ENCODE measurements around the gene MAGEF1. TPM values are rescaled to one million over a fixed set of nuclear protein-coding genes. Genes with fewer than 3 reads are reported as not detected.

The MAGEF1 gene
- total and polyA plus RNA-seq, 2 donors (not counting 1 experiment from before 2014, with no cell fraction given): 9.5 to 26.2 TPM

DNA sequence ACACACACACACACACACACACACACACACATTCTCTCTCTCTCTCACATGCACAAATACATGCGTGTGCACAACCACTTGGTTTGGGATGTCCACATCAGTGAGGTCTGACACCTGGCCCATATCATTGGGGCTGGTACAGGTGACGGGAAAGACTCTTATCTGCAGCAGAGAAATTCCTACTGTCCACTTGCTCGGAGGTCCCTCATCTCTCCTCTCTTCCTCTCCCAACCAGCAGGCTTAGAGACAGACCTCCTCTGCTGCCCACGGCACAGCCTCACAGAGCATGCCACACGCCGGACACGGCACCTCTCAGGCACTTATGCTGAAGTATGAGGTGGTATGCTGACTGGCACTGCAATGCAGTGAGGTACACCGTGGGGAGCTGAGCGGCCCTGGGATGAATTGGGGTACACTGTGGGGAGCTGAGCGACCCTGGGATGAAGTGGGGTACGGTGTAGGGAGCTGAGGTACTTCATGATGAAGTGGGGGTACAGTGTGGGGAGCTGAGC lies 41.7 kb downstream of the MAGEF1 start:
- Histone ChIP-seq H3K36me3 (replicated peaks in 1 of 2; ENCODE audit: control extremely low read depth in 1 of 2, control insufficient read depth in 1 of 2, extremely low read depth in 1 of 2, insufficient read depth in 2 of 2, low read length in 1 of 2) (no peaks in the 10 kb centered on the region), H3K9ac (ENCODE audit: low read length) (no peak overlapping the region), H3K4me2 (replicated peaks; ENCODE audit: low read depth, low read length, poor library complexity, severe bottlenecking) (no peak overlapping the region), H3K9me3 (ENCODE audit: control extremely low read depth in 1 of 3, control insufficient read depth in 2 of 3, insufficient read depth in 1 of 3, low read length in 2 of 3) (peaks cover 0 to 1% (median 0%) of the 10 kb centered on the region in 3 donors), H3K27me3 (replicated peaks in 1 of 4; ENCODE audit: control extremely low read depth in 1 of 4, control insufficient read depth in 3 of 4, insufficient read depth in 4 of 4, low read length in 3 of 4) (no peaks in the 10 kb centered on the region), H2AFZ (ENCODE audit: insufficient read depth, low read depth, low read length, poor library complexity, severe bottlenecking) (no peak overlapping the region), H4K20me1 (ENCODE audit: control insufficient read depth, insufficient read depth, low read length, poor library complexity, severe bottlenecking) (no peaks in the 10 kb centered on the region), H3K4me1 (ENCODE audit: control insufficient read depth in 2 of 2, insufficient read depth in 2 of 2, low read length in 2 of 2) (peaks cover 0 to 4% of the 10 kb centered on the region in 2 donors), H3K79me2 (ENCODE audit: control insufficient read depth, insufficient read depth, low read length) (no peaks in the 10 kb centered on the region), H3K27ac (ENCODE audit: low read length in 2 of 2) (no peak overlapping the region), H3K4me3 (ENCODE audit: control extremely low read depth in 1 of 5, extremely low read depth in 1 of 5, insufficient read depth in 1 of 5, low read depth in 2 of 5, low read length in 4 of 5) (no peak overlapping the region)
- WGBS (ENCODE audit: insufficient coverage): 78% methylated on average over 10 of the region's 11 CpGs
- ChIA-PET POLR2A (interaction anchor here (0.7 kb wide), 1 partner anchor 19 kb away, joined by 5 read pairs; no protein-coding TSS in a partner anchor), CTCF (no interaction called here)
- DNase-seq (no peak), ATAC-seq (ENCODE audit: low read depth) (no peak)
- Mint-ChIP-seq H3K9me3 (ENCODE audit: insufficient read depth) (no peaks in the 10 kb centered on the region), H3K4me1 (no peaks in the 10 kb centered on the region), H3K27me3 (peaks cover 26% of the 10 kb centered on the region), H3K27ac (no peak overlapping the region), H3K4me3 (no peak overlapping the region)
- TF ChIP-seq EZH2 (IDR thresholded peaks at IDR 0.05; ENCODE audit: borderline replicate concordance, insufficient read depth, low read depth, low read length, poor library complexity, severe bottlenecking): no peak
- TF ChIP-seq, protein P1, sequence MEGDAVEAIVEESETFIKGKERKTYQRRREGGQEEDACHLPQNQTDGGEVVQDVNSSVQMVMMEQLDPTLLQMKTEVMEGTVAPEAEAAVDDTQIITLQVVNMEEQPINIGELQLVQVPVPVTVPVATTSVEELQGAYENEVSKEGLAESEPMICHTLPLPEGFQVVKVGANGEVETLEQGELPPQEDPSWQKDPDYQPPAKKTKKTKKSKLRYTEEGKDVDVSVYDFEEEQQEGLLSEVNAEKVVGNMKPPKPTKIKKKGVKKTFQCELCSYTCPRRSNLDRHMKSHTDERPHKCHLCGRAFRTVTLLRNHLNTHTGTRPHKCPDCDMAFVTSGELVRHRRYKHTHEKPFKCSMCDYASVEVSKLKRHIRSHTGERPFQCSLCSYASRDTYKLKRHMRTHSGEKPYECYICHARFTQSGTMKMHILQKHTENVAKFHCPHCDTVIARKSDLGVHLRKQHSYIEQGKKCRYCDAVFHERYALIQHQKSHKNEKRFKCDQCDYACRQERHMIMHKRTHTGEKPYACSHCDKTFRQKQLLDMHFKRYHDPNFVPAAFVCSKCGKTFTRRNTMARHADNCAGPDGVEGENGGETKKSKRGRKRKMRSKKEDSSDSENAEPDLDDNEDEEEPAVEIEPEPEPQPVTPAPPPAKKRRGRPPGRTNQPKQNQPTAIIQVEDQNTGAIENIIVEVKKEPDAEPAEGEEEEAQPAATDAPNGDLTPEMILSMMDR (IDR thresholded peaks at IDR 0.05): no peak
- intact Hi-C loops (cut with micrococcal nuclease): no loop called here

DNA sequence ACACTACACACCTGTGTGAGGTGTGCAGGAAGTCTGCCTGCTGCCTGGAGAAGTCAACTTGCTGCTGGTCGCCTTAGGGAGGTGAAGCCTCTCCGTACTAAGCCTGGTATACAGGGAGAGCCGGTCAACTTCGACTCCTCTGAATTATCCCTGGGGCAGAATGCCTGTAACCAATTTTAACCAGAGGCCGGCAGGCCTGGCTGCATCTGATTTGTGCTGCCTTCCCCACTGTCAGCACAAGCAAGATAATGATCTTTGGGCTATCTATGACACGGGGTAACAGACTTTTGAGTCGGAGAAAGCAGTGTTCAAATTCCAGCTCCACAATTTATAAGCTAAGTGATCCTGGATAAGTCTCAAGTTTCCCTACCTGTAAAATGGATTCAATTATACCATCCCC lies 42.3 kb downstream of the MAGEF1 start:
- Mint-ChIP-seq H3K4me1 (peaks cover 5% of the 10 kb centered on the region), H3K27me3 (peaks cover 26% of the 10 kb centered on the region), H3K9me3 (ENCODE audit: insufficient read depth) (no peaks in the 10 kb centered on the region), H3K4me3 (no peak overlapping the region), H3K27ac (no peak overlapping the region)
- TF ChIP-seq, protein P1 (IDR thresholded peaks at IDR 0.05): no peak
- TF ChIP-seq EZH2 (IDR thresholded peaks at IDR 0.05; ENCODE audit: borderline replicate concordance, insufficient read depth, low read depth, low read length, poor library complexity, severe bottlenecking): no peak
- DNase-seq (no peak), ATAC-seq (ENCODE audit: low read depth) (no peak)
- no peak overlapping the region for H3K4me3 ChIP-seq (ENCODE audit: control extremely low read depth in 1 of 5, extremely low read depth in 1 of 5, insufficient read depth in 1 of 5, low read depth in 2 of 5, low read length in 4 of 5)
- POLR2A ChIA-PET: interaction anchor here (0.7 kb wide), 1 partner anchor 20 kb away, joined by 5 read pairs; no protein-coding TSS in a partner anchor
- CTCF ChIA-PET: no interaction called here
- H3K9ac ChIP-seq (ENCODE audit: low read length): no peak overlapping the region
- intact Hi-C loops (cut with micrococcal nuclease): no loop called here
- H2AFZ ChIP-seq (ENCODE audit: insufficient read depth, low read depth, low read length, poor library complexity, severe bottlenecking): no peak overlapping the region
- H4K20me1 ChIP-seq (ENCODE audit: control insufficient read depth, insufficient read depth, low read length, poor library complexity, severe bottlenecking): no peaks in the 10 kb centered on the region
- H3K27me3 ChIP-seq (replicated peaks in 1 of 4; ENCODE audit: control extremely low read depth in 1 of 4, control insufficient read depth in 3 of 4, insufficient read depth in 4 of 4, low read length in 3 of 4): no peaks in the 10 kb centered on the region
- H3K27ac ChIP-seq (ENCODE audit: low read length in 2 of 2): no peak overlapping the region
- peaks cover 0 to 7% (median 0%) of the 10 kb centered on the region in 3 donors for H3K9me3 ChIP-seq (ENCODE audit: control extremely low read depth in 1 of 3, control insufficient read depth in 2 of 3, insufficient read depth in 1 of 3, low read length in 2 of 3)
- no peak overlapping the region for H3K4me2 ChIP-seq (replicated peaks; ENCODE audit: low read depth, low read length, poor library complexity, severe bottlenecking)
- peaks cover 0 to 9% of the 10 kb centered on the region in 2 donors for H3K4me1 ChIP-seq (ENCODE audit: control insufficient read depth in 2 of 2, insufficient read depth in 2 of 2, low read length in 2 of 2)
- 90% methylated on average over 7 of the region's 7 CpGs for WGBS (ENCODE audit: insufficient coverage)
- no peaks in the 10 kb centered on the region for H3K79me2 ChIP-seq (ENCODE audit: control insufficient read depth, insufficient read depth, low read length)
- H3K36me3 ChIP-seq (replicated peaks in 1 of 2; ENCODE audit: control extremely low read depth in 1 of 2, control insufficient read depth in 1 of 2, extremely low read depth in 1 of 2, insufficient read depth in 2 of 2, low read length in 1 of 2): no peaks in the 10 kb centered on the region
